CD4-positive, alpha-beta T cell treated with Interferon gamma for 1 hour (primary cell): Measurements from ENCODE around the gene SSBP4.

Experiments used
- DNase-seq: peaks from one replicate; pipeline ENCODE4 v3.0.0-alpha.2; 2020

Gene SSBP4

DNA sequence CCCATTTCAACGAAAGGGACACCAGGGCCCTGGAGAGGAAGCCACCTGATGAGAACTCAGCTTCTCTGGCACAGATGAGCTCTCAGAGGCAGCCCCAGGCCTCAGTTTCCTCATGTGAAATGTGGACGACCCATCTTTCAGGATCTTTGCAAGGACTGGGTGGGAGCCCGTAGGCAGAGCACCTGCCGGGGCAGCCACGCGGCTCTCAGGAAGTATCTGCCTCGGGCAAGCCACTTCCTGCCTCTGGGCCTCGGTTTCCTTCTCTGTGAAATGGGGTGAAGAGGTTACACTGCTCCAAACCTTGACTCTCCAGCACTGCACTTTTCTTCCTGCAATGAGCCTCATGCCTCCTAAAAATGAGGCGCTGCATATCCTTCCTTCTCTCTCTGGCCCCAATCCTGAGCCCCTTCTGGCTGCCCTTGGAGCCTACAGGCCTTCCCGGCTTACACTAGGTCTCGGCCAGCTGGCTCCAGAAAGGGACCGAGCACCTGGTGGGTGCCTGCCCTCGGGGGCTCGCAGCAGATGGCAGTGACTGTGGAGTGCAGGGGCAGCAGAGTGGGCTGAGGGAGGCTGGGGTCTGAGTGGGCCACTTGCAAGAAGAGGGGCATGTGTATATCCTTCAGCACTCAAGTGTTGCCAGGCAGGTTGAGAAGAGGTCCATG lies 3.5 kb downstream of the SSBP4 start:
- DNase-seq, result no peak

- no peak for DNase-seq
These were observed 4.2 kb downstream of the SSBP4 start for GRCh38 chr19:18423258-18424020.

GRCh38 chr19:18424122-18424889 lies 5.1 kb downstream of the SSBP4 start:
- DNase-seq, result no peak

DNA sequence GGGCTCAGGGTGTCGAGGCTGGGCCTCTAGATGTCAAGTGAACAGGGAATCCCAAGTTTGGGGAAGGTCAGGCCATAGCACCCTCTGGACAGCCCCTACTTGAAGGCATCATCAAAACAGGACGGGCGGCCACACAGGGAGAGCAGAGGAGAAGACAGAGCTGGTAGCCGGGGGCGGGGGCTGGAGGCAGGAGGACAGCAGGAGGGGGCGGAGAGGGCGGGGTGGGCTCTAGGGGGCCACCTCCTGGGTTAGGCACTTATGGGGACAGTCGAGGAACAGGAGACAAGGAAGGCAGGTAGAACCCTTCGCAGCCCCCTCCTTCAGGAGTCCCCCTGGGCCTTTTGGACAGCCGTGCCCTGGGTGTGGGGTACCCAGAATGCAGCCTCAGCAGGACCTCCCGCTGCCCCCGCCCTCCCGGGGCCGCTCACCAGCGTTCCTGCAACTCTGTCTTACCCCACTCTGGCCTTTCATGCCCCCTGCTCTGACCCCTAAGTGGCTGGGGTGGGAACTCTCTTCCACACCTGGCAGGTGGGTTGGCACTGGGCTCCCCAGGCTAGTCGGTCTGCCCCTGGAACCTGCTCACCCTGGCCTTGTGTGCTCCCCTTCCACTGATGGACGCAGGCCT lies 5.8 kb downstream of the SSBP4 start:
- no peak for DNase-seq

GRCh38 chr19:18425515-18426415 lies 6.6 kb downstream of the SSBP4 start:
- DNase-seq, result no peak

DNA sequence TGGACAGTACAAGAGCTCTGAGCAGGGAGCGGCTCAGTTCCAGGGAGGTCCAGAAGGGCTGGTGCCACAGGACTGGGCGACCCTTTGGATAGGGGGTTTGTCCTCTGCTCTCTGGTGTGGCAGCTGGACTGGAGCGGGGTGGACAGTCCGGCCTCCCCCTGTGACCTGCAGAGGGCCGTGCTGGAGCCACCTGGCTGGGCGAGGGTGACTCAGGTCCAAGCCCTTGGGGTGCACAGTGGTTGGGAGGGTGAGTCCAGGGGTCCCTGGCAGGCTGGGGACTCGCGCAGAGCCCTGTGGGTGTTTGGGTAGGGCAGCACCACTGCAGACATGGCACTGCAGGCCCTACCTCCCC lies 7.2 kb downstream of the SSBP4 start:
- no peak for DNase-seq

GRCh38 chr19:18427080-18427742 lies 8.0 kb downstream of the SSBP4 start:
- DNase-seq, result no peak

- no peak for DNase-seq
These were observed 8.5 kb downstream of the SSBP4 start for GRCh38 chr19:18427743-18428113.

DNA sequence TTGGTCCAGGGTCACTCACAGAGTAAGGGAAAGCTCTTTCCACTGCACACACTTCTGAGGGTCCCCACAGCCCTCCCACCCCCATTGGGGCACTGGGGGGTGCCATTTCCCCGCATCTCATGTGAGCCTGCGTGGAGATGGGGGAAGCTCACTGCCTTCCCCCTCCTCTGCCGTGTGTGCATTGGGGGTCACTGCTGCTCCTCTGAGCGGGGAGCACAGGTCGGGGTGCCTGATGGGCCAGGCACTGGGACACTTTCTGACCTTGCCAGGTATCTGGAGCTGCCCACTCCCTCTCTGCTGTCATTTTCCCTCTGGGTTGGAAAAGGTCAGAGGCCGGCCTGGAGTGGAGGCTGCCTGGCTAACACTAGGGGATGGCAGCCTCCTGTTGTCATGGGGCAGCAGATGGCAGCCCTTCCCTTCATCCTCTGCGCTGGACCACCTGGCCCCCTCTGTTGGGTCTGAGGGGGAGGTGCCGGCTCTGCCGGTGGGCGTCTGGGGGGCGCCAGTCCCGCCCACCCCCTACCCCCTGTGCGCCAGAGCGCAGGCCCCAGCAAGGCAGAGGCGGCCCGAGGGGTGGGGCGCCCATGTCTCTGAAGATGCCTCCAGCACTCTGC lies 9.1 kb downstream of the SSBP4 start:
- DNase-seq, result no peak

- peak; percentile 92 for DNase-seq
These were observed 9.8 kb downstream of the SSBP4 start for GRCh38 chr19:18428787-18429674.

DNA sequence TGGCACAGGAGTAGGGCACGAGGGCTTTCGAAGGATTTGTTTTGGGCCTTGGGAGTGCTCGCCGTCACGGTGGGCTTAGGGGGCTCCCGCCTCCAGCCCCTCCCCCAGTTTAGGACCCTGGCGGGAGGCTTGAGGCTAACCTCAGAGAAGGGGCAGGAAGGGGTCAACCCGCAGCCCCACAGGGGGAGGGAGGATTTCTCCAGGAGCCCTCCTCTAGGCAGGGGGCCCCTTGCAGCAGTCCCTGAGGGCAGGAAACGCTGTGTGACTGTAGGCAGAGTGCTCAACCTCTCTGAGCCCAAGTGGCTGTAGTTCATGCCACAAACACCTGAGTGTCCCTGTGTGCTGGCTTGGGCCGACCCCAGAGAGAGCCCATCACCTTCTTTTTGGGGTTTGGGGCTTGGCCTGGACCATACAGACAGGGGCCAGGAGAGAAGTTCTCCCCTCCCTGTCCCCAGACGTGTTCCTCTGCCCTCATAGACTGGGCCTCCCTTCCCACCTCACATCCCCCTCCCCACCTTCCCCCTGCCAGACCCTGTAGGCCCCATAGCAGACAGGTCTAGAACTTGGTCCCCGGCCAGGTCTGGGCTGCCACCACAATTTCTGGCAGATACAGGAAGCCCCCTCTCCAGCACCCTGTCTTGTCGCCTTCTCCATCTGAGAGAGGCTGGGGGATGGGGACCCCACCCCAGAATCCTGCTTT lies 10.7 kb downstream of the SSBP4 start:
- peak; percentile 33 for DNase-seq

GRCh38 chr19:18430417-18431144 lies 11.4 kb downstream of the SSBP4 start:
- no peak for DNase-seq

DNA sequence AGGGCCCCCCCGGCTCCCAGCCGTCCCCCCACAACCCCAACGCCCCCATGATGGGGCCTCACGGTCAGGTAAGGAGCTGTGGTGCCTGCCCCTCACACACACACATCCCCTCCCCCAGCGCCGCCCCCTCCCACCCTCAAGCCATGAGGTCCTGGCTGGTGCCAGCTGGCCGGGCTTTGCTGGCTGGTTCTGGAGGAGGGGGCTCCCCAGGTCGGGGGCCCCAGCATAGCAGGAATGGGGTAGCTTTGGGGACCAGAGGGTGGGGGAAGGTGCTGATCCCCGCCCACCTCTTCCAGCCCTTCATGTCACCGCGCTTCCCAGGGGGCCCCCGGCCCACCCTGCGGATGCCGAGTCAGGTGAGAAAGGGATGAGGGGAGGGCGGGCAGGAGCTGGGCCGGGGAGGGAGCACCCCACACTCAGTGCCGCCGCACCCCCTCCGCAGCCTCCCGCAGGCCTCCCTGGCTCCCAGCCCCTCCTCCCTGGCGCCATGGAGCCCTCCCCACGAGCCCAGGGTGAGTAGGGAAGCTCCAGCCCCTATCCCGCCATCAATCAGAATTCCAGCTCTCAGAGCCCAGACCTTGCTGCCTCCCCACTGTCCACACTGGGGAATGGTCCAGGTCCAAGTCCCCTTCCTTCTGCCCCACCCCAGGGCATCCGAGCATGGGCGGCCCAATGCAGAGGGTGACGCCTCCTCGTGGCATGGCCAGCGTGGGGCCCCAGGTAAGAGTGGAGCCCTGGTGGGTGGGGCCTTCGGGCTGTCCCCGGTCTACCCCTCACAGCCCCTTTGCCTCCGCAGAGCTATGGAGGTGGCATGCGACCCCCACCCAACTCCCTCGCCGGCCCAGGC lies 12.4 kb downstream of the SSBP4 start:
- no peak for DNase-seq

- DNase-seq, result no peak
These were observed 13.2 kb downstream of the SSBP4 start for GRCh38 chr19:18432275-18433014.

DNA sequence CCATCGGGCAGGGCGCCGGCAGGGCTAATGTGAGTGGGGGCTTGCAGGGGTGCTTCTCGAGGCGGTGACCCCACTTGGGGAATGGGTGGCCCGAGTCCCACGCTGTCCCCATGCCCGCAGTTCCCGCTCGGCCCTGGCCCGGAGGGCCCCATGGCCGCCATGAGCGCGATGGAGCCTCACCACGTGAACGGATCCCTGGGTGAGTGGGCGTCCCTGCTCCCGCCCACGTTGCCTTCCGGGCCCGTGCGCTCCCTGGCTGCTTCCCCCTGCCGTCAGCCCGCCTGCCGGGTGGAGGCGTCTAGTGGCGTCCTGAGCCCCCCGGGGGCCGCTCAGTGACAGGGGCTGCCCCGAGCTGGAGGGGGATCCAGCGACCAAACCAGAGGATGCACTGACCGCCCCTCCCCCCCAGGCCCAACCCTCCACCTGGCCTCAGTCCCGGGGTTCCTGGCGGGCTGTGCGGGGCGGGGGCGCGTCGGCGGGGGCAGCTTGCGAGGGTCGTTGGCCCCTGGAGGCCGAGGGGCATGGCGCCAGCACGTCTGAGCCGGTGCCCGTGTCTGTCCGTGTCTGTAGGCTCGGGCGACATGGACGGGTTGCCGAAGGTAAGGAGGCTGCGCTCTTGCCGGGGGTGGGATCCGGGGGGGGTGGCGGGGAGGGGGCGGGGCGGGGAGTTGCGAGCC lies 14.0 kb downstream of the SSBP4 start:
- peak; percentile 65 for DNase-seq

DNA sequence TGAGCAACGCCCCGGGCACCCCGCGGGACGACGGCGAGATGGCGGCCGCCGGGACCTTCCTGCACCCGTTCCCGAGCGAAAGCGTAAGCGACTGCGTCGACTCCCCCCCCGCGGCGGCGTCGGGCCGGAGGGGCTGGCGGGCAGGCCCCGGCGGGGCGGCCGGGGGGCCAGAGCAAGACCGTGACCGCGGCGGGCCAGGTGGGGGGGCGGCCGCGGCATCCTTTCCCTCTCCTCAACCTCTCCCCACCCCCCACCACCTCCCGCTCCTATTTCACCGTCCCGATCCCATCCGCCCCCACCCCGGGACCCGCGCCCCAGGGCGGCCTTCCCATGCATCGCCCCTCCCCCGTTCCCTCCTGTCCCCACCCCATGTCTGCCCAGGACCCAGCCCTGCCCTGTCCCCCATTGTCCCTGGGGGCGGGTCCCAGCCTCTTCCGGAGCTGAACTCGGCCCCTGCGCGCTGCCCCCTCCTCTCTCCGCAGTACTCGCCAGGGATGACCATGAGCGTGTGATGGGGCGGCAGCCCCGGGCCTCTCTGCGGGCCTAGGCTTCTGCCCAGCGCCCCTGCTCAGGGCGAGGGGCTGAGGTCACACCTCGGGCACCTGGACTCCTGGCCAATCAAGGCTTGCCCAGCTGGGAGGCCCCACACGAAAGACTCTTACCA lies 14.7 kb downstream of the SSBP4 start:
- no peak for DNase-seq
